Amygdala (tissue), 56 donors: ENCODE results near the gene ADPRH.
A peak's percentile ranks its signal among the peaks of the same experiment; 100 is the strongest.

ENCODE experiments used
- DNase-seq, 56 donors: peaks; one replicate each; lab custom pipeline; 2025; lab: John Stamatoyannopoulos, UW

ADPRH gene

DNA sequence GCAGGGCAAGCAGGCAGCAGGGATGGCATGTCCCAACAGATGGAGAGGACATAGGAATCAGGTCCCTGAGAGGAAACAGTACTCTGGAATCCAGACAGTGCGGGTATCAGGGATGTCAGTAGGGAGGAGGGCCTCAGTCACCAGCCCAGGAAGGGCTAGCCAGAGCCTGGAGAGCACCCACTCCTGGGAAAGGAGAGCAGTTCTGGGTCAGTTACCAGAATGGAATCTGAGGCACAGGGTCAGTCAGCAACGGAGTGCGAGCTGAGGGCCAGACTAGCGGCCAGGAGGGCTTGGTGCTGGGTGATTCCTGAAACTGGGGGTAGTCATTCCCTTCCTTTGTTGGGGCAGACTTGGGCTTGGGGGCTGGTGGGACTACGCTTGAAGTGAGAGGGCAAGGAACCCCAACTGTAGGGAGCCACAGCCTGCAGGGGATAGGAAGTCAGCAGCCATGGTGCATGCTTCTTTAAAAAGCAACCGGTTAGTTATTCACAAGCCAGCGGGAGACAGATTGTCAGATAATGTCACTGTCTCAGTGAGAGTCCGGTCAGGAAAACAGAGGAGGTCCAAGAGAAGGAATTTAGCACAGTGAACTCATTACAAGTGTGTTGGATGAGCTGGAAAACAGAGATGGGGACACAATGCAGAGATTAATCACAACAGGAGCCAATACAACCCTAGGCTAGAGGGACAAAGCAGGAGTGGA, 46.3 kb downstream of the ADPRH start:
- no peak for DNase-seq

DNA sequence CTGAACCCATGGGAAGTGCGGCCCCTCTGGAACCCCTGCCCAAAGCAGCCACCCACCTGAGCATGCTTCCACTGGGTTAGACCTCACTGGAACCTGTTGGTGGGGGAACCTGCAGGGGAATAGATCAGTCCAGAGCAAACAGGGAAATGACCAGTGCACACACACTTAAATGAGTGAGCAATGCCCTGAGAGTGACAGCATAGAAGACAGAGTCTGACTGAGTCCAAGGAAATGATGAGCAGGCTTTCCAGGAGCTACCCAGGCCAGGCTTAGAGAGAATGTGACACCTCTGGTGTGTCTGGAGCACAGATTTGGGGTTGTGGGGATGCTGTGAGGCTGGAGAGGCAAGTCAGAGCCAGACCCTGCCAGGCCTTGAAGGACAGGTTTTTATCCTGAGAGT, 46.9 kb downstream of the ADPRH start:
- DNase-seq, result no peak

DNA sequence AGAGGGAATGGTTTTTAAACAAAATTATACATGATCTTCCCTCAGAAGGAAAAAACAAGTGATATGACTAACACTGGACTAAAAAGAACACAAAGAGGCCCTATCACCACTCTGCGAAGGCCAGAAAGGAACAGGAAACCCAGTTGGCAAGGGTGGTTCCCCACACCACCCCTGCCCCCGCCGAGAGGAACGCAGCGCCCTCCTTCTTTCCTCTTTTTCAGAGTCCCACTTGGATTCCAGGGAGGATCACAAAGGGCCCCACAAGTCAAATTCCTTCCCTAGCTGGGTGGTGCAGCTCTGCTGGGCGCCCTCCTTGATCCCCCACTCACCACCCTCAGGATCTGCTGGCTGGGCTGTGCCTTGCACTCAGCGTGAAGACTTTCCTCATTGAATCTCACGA, 48.2 kb downstream of the ADPRH start:
- DNase-seq, result peak in 1 of 56 donors; percentile 10

DNA sequence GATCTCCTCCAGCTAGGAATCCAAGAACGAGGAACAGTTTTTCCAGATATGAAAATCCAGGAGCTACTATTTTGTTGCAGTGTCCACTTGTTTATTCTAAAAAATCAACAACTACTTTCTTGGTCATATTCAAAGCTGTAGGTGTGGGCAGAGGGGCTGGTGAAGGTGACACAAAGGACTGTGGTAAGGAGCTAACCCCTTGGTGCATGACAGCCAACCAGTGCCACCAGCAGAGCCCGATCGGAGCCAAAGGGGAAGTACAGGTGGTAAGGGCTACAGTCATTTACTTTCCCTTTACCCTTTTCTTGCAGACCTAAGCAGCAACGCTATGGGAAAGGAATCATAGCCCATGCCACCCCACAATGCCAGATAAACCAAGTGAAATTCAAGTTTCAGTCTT, 49.1 kb downstream of the ADPRH start:
- DNase-seq, result no peak

DNA sequence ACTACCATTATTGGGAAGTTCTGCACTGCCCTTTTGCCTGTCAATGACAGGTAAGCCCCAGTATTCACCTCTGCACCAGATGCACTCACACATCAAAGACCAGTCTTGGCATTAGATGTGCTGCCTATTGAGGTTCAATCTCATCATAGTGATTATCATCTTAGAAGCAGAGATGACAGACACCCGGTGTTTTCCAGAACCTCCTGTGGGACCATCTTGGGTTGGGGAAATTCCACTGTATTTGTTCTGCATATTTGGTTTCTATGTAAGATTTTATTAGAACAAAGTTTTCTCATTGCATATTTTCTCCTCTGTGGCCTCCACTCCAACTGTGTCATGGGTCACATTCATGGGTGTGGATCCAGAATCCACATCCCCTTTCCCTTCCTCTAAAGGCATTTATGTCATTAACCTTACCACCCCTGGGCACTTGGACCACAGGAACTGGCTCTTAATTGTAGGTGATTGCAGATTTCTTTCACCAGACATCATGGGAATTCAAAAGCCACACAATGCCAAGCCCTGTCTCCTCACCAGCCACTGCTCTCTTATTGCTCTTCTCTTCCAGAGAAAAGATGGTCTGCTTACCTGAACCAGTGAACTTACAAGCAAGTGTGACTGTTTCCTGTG, 49.6 kb downstream of the ADPRH start:
- DNase-seq, result no peak

DNA sequence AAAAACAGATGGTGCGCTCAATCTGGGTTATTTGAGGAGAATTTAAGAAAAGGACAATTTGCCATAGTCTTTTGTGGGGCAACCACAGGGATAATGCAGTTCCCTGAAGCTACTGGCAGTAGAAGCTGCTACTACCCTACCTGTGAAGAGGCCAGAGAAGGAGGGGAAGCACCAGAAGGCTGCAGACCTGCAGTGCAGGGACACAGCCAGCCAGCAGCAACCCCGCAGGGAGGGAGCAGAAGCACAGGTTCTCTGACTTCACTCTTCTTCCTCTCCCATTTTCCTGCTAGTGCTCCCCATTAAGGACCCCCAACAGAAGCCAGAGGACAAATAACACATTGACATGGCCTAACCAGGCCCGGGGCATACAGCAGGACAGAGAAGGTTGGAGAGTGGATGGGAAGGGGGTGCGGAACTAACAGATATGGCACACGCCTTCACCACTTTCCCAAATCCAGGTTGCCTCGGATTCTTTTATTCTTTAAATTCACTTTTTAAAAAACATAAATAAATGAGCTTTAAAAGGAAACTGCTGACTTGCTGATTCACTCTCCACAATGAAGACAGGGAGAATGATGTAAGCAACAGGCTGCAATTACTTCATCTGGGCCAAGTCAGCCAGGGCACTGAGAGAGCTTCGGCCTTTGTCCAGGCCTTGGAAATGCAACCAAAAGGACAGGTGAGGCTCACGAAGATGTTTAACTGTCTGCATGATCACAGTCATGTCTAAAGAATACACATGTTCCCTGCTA, 51.0 kb downstream of the ADPRH start:
- DNase-seq, result no peak

DNA sequence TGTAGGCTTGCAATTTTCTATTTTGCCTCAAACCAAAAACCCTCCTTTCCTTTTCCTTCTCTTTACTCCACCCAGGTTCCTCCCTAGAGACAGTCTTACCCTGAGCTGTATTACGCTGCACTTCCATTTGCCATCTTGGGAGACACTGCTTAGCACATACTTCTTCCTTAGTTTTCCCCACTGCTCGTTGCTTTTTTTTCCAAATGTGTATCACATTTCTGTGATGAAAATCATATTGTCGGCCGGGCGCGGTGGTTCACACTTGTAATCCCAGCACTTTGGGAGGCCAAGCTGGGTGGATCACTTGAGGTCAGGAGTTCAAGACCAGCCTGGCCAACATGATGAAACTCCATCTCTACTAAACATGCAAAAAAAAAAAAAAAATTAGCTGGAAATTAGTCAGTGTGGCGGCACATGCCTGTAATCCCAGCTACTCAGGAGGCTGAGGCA, 51.6 kb downstream of the ADPRH start:
- no peak for DNase-seq

DNA sequence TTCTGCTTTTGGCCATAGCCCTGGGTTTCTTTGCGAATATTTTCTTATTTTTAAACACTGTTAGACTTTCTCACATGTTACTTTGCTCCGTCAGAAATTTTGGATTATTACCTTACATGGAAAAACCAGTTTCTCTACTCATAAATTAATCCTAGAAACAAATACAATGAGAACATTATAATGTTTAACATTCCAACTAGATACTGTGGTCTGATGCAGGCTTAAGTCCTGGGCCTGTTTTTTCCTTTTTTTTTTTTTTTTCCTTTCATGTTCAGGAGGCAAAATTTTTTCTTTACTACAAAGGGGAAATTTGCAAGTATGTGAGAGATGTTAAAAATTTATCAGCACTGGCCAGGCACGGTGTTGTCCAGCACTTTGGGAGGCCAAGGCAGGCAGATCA, 52.2 kb downstream of the ADPRH start:
- DNase-seq, result no peak

DNA sequence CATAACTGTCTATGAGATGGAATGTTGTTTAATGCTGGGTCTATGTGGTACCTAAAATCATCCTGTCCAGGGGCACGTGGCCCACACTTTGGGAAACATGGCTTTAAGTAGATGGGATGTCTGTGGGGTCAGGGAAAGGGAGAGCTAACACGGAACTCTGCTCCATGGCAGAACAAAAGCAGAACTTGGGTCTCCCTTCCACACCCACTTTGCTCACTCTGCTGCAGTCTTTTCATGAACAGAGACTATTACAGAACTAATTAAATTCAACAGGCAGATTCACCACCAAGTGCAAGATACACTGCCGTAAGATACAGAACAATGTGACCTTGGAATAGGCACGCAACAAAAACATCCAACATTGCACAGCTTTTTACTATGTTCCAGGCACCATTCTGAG, 52.9 kb downstream of the ADPRH start:
- DNase-seq, result no peak

DNA sequence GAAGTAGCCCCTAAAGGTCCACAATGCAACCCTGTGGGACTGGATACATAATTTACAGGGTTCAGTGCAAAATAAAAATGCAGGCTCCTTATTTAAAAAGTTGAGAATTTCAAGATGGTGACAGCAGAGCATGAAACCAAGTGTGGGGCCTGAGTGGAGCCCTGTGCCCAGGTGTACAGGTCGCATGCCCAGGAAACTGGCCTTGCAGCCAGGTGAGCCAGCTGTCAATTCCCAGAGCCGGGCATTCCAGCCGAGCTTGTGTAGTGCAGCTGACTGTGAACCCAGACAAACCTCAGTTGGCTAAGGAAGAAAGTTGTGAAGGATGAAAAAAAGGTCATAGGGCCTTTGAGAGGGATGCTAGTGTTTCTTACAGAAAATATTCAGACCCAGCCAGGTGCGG, 53.5 kb downstream of the ADPRH start:
- DNase-seq, result no peak

DNA sequence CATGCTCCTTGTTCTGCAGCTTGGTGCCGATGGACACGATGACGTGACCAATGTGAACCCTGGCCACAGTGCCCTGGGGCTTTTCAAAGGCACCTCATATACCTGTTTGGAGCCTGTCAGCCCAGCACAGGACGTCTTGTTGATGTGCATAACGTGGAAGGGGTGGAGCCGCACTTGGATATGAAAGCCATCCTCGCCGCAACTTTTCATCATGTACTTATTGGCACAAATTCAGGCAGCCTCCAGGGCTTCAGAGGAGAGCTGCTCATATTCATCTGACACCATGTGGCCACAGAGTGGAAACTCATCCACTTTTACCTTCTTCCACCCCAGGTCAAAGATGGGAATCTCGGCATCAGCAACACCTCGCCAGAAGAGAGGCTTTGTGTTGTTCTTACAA, 56.4 kb downstream of the ADPRH start:
- no peak for DNase-seq

DNA sequence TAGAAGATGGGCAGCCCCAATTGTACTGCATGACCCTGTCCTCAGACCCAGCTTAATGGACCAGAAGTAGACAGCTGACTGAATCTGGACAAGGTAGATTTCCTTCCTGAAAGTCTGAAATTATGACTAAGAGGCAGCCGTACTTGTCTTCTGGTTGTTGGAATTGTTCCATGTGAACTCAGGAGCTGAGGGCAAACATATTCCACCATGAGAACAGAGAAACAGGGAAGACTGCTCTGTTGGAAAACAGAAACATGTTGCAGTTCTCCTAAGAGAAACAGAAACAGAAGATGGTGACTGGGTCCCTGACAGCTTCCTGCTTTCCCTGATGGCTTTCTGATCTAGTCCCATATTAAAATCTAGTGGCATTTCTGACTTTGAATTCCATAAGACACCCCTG, 57.0 kb downstream of the ADPRH start:
- DNase-seq, result no peak

DNA sequence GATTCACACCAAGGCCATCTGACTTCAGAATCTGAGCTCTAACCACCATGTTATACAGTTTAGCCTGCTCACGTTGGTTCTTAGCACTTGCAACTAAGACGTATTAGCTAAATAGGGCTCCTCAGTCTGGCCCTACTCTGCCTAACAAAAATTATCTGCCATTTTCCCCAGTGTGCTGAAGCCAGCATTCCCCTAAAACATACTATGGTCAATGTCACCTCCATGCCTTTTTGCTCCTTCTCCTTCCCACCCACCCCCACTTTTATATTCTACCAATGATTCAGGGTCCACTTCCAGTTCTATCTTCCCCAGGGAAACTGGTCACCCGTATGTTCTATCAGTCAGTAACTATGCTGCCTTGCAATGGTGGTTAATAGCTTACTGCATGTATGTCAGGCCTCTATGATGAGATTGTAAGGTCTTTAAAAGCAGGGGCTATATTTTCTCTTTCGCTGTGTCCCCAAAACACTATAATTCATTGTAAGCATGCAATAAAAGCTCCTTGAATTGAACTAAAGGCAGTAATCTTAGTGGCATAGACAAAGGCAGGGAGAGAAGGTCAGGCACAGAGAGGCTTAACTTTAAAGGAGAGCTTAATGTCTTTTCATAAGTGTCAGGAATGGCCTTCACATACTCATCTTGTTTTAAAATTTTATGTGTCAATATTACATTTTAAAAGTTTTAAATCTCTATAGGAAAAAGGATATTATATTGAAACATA, 57.8 kb downstream of the ADPRH start:
- DNase-seq, result no peak

DNA sequence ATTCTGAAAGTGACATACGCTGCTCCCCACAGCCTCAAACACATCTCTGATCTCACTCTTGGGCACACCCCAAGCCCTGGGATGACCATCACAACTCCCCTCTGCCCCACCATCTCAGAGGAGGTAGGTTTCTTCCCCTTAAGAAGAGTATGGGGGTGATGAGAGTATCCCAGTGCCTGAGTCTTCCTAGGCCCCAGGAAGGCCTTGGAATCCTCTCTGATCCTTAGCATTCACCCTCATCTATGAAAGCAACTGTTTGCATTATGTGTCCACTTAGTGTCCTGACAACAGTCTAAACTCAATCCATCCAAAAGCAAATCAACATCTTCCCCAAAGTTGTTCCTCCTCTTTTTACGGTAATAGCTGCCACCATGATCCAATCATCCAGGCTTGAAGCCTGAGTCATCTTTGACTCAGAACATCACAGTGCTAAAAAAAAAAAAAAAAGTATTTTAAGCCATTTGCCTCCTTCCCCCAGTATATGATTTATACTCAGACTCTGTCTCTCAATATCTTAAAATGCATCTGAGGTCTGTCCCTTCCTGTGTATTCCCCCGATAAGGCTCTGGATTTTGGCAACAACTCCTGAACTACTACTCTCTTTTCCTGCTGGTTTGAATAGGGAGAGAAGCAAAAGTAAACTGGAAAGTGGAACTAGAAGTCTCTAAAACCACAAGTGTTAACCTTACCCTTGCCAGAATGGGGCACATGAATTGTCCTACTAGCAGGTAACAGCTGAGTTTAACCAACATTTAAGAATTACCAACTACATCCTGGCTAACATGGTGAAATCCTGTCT, 58.6 kb downstream of the ADPRH start:
- DNase-seq, result no peak
